ENCODE data around the gene DVL2.

Gene DVL2

DNA sequence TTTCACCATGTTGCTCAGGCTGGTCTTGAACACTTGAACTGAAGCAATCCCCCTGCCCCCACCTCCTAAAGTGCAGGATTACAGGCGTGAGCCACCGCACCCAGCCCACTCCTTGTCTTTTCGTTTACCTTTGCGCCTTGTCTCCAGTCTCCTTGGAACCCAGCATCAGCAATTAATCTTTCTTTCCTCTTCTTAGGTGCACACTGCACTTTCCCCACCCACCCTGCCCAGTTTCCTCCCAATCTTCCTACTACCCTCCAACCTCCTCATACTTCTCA, 29.4 kb upstream of the DVL2 start:
- Histone ChIP-seq H3K9me3 (no peaks in the 10 kb centered on the region), H3K4me1 (peaks cover 29% of the 10 kb centered on the region), H3K4me3 (no peak overlapping the region), H4K20me1 (peaks cover 49% of the 10 kb centered on the region), H3K9ac (no peak overlapping the region), H3K4me2 (no peak overlapping the region), H3K27ac (no peak overlapping the region), H3K36me3 (peaks cover 17% of the 10 kb centered on the region), H3K27me3 (peaks cover 63% of the 10 kb centered on the region)
- TF ChIP-seq Cebpa-rat (IDR thresholded peaks at IDR 0.05), result no peak

DNA sequence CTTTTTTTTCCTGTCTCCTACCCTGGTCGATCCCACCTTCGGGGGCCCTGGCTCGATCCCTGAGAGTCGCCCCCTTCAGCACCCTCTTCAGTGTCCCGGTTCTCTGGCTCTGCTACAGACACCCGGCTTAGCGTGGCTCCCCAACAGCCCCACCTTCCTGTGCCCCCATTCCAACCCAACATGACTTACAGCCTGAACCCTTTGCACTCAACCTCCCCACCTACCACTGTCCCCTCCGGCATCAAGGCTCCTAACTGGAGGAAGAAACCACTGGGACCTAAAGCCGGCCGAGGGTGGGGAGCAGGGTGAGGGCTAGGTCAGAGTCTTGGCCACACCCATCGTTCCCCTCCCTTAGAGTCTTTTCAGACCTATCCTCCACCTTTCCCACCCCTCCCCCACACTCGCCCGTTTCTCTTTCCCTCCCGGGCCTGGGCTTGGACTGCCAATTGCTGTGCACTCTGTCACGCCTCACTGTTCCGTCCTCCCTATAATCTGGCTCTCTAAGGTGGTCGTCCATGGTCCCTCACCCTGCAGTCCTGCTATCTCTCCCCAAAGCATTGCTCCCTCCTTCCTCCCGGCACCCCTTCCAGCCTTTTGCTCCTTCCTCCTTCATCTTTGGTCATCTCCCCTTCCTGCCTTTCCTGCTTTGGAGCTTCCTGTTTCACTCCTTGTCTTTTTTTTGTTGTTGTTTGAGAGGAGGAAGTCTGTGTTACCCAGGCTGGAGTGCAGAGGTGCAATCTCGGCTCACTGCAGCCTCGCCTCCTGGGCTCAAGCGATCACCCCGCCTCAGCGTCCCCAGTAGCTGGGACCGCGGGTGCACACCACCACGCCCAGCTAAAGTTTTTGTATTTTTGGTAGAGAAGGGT, 28.9 kb upstream of the DVL2 start:
- no peak overlapping the region for H3K9ac ChIP-seq
- H3K4me3 ChIP-seq, result no peak overlapping the region
- H4K20me1 ChIP-seq, result peaks cover 52% of the 10 kb centered on the region
- H3K4me2 ChIP-seq, result peak overlapping the region; percentile 32; the same call in 1 of the 2 replicates
- peaks cover 29% of the 10 kb centered on the region for H3K4me1 ChIP-seq
- H3K27me3 ChIP-seq, result peaks cover 65% of the 10 kb centered on the region
- H3K27ac ChIP-seq, result no peak overlapping the region
- no peak for TF ChIP-seq Cebpa-rat (IDR thresholded peaks at IDR 0.05)
- H3K36me3 ChIP-seq, result peaks cover 23% of the 10 kb centered on the region
- no peaks in the 10 kb centered on the region for H3K9me3 ChIP-seq

DNA sequence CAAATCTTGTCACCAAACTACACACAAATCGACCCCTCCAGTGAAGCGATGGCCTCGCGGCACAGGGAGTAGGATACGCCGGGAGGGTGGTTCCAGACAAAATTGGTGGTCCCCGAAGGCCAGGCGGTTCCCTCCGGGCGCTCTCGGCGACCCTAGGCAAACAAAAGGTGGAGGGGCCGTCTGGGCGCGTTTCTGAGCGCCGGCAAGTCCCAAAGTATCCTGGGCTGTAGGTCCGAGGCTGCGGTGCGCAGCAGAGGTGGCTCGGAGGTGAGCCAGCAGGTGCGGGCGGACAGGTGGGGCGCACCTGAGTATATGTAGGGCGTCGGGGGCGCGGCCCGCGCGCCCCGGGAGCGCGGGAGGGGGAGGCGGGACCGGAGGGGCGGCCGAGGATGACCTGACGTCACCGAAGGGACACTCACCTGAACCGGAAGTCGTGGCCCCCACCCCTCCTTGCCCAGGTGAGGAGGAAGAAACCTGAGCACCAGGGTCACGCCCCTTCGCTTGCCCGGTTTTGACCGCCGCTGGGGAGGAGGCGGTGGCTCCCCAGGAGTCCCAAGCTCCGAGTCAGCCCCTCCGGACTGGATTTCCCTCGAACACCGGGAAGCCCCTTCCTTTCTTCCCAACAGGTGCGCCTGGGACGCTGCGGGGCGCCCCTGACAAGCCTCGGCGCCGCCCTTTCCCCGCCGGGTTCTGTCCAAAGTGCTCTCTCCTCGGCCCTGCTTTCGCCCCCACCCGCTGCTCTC, 28.0 kb upstream of the DVL2 start, which contains the start of gene CLDN7:
TSS of gene CLDN7 (minus strand) at position 287 of the 743 bp plus-strand sequence. CDS start 435 bp downstream, outside the sequence.
- H4K20me1 ChIP-seq, result peaks cover 52% of the 10 kb centered on the region
- peak within 1 kb of the TSS; percentile 57 for H3K4me3 ChIP-seq
- H3K9me3 ChIP-seq, result no peaks in the 10 kb centered on the region
- H3K27ac ChIP-seq, result no peak within 1 kb of the TSS
- no peak for TF ChIP-seq Cebpa-rat (IDR thresholded peaks at IDR 0.05)
- peaks cover 29% of the 10 kb centered on the region for H3K4me1 ChIP-seq
- H3K9ac ChIP-seq, result 0 out of 2 replicates have a peak within 1 kb of the TSS, but pooled peaks have one; percentile 34
- peaks cover 65% of the 10 kb centered on the region for H3K27me3 ChIP-seq
- H3K4me2 ChIP-seq, result peak within 1 kb of the TSS; percentile 76
- H3K36me3 ChIP-seq, result peaks cover 31% of the 10 kb centered on the region

DNA sequence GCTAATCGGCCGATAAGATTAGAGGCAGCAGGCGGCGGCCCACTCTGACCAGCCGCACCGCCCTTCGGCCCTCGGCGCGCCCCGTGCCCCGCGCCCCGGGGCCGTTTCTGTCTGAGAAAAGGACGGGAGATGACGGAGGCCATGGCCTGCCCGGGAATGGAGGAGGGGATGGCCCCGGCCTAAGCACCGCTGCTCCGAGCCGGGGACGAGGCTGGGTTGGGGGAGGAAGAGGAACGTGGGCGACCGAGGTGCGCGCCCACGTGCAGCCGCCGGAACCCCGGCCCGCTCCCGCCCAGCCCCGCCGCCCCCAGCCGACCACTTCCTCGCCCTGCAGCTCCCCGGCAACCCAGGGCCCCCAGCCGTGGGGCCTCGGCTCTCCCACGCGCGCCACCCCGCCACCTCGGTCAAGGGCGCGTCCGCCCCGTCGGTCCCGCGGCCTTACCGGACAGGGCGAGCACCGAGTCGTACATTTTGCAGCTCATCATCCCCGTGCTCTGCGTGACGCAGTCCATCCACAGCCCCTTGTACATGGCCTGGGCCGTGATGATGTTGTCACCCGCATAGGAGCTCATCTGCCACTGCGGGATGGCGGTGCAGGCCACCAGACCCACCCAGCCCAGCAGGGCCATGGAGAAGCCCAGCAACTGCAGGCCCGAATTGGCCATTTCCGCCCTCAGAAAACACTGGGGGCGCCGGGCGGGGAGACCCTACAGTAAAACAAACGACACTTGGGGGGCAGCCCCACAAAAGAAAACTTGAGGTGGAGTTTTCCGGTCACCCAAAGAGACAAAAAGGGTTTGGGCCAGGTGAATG, 27.3 kb upstream of the DVL2 start:
- Histone ChIP-seq H3K4me1 (peaks cover 29% of the 10 kb centered on the region), H3K27ac (no peak overlapping the region), H3K4me2 (peak overlapping the region; percentile 76)

DNA sequence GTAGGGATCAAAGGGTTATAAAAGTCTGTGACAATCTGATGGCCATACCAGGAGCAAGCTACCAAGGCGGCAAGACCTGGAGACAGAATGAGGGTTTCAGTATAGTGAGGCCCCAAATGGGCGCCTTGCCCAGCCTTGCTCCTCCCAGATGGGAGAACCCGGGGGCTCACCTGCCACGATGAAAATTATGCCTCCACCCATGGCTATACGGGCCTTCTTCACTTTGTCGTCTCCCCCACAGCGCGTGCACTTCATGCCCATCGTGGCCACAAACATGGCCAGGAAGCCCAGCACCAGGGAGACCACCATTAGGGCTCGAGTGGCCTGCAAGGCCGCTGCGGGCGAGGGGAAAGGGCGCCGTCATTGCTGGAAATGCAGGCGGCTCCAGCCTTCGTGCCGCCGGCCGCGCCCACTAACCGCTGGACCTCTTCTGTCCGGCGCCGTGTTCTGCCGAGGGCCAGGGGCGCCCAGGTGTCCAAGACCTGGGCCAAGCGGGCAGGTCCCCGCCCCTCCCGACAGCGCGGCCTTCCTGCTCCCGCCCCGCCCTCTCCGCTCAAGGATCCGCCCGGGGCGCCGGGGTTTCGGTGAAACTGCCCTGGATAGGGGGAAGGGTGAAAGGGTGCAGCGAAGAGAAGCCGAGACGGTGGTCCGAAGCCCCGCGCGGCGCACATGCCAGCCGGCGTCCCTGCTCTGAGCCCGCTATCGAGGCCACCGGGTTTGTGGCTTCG, 26.5 kb upstream of the DVL2 start:
- Histone ChIP-seq H3K4me1 (peaks cover 29% of the 10 kb centered on the region), H3K27ac (no peak overlapping the region)

More for the DNA sequence above, 27.3 kb upstream of the DVL2 start:
- Histone ChIP-seq H3K4me3 (peak overlapping the region; percentile 57), H3K9ac (0 out of 2 replicates have a peak overlapping the region, but pooled peaks have one; percentile 34), H3K27me3 (peaks cover 65% of the 10 kb centered on the region), H3K9me3 (no peaks in the 10 kb centered on the region), H3K36me3 (peaks cover 39% of the 10 kb centered on the region), H4K20me1 (peaks cover 52% of the 10 kb centered on the region)
- TF ChIP-seq Cebpa-rat (IDR thresholded peaks at IDR 0.05), result no peak

DNA sequence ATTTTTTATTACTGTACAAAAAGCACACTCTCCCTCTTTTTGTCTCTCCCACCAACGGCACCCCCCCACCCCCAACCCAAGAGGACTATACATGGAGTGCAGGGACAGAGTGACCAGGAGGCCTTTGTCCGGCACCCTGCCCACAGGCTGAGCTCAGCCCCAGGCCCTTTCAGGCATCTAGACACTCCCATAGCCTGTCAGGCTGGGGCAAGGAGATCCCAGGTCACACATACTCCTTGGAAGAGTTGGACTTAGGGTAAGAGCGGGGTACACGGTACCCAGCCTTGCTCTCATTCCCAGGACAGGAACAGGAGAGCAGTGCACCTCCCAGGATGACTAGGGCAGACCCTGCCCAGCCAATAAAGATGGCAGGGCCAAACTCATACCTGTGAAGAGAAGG, 25.8 kb upstream of the DVL2 start:
- no peak for TF ChIP-seq Cebpa-rat (IDR thresholded peaks at IDR 0.05)
- Histone ChIP-seq H3K9ac (no peak overlapping the region), H3K4me1 (peaks cover 29% of the 10 kb centered on the region), H4K20me1 (peaks cover 52% of the 10 kb centered on the region), H3K36me3 (peaks cover 53% of the 10 kb centered on the region), H3K4me2 (no peak overlapping the region), H3K9me3 (no peaks in the 10 kb centered on the region), H3K27ac (no peak overlapping the region), H3K4me3 (no peak overlapping the region), H3K27me3 (peaks cover 65% of the 10 kb centered on the region)

More for the DNA sequence above, 26.5 kb upstream of the DVL2 start:
- H3K4me2 ChIP-seq, result peak overlapping the region; percentile 76
- peak overlapping the region; percentile 57 for H3K4me3 ChIP-seq
- TF ChIP-seq Cebpa-rat (IDR thresholded peaks at IDR 0.05), result no peak
- H3K27me3 ChIP-seq, result peaks cover 65% of the 10 kb centered on the region
- peaks cover 52% of the 10 kb centered on the region for H4K20me1 ChIP-seq
- H3K36me3 ChIP-seq, result peaks cover 47% of the 10 kb centered on the region
- H3K9me3 ChIP-seq, result no peaks in the 10 kb centered on the region
- 0 out of 2 replicates have a peak overlapping the region, but pooled peaks have one; percentile 34 for H3K9ac ChIP-seq

DNA sequence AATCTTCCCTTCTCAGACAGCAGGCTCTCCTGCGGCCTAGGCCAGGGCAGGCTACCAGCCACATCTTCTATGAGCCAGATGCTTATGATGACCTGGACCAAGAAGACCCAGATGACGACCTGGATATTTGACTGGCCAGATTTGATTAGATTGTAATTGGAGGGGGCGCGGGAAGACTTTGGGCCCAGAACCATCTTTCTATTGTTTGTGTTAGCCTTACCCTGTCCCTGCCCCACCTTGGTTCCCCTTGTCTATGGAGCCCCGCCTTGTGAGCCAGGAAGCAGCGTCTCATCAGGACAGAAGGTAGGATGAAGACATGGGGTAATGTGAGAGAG, 25.2 kb upstream of the DVL2 start:
- H3K4me2 ChIP-seq, result no peak overlapping the region

DNA sequence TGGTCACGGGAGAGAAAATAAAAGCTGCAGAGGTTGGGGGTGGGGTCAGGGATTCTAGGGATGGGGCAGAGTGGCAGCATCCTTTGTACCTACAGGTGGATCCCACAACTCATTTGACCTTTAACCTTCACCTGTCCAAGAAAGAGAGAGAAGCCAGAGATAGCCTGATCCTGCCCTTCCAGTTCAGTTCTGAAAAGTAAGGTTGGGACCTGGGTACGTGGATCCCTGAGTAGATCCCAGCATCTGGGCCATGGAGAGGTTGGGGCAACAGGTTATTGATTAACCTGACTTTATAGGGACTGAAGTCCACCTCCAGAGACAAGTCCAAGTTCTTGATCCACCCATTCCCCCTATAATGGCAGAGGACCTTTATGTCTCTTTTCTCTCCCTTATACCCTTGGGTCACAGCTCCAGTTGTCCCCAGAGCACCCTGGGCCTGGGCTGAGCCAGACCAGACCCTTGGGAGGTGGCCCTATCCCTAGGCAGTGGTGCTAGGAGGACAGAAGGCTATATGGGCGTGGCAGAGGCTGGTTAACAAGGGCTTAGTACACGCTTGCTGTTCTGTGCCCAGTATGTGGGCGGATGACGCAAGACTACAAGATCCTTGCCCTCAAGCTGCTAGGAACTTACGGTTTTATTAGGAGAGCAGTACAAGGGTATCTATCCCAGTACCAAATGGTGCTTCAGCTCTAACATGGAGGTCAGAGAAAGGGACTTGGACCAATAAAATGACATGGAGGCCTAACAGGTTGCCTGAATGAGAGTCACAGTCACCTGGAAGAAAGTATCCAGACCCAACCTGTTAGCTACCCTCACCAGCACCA, 24.6 kb upstream of the DVL2 start:
- no peaks in the 10 kb centered on the region for H3K9me3 ChIP-seq
- H3K36me3 ChIP-seq, result peaks cover 65% of the 10 kb centered on the region
- H3K27me3 ChIP-seq, result peaks cover 53% of the 10 kb centered on the region
- no peak overlapping the region for H3K27ac ChIP-seq
- no peak overlapping the region for H3K4me2 ChIP-seq
- H4K20me1 ChIP-seq, result peaks cover 52% of the 10 kb centered on the region
- TF ChIP-seq Cebpa-rat (IDR thresholded peaks at IDR 0.05), result peak; percentile 37; the same call in 1 of the 2 replicates
- peaks cover 29% of the 10 kb centered on the region for H3K4me1 ChIP-seq
- H3K4me3 ChIP-seq, result no peak overlapping the region
- no peak overlapping the region for H3K9ac ChIP-seq

More for the DNA sequence above, 25.2 kb upstream of the DVL2 start:
- H3K27me3 ChIP-seq, result peaks cover 59% of the 10 kb centered on the region
- H3K4me1 ChIP-seq, result peaks cover 29% of the 10 kb centered on the region
- no peak for TF ChIP-seq Cebpa-rat (IDR thresholded peaks at IDR 0.05)
- peaks cover 52% of the 10 kb centered on the region for H4K20me1 ChIP-seq
- H3K9me3 ChIP-seq, result no peaks in the 10 kb centered on the region
- H3K4me3 ChIP-seq, result no peak overlapping the region
- no peak overlapping the region for H3K27ac ChIP-seq
- no peak overlapping the region for H3K9ac ChIP-seq
- peaks cover 60% of the 10 kb centered on the region for H3K36me3 ChIP-seq
